ENCODE data around the gene OXNAD1.

DNA sequence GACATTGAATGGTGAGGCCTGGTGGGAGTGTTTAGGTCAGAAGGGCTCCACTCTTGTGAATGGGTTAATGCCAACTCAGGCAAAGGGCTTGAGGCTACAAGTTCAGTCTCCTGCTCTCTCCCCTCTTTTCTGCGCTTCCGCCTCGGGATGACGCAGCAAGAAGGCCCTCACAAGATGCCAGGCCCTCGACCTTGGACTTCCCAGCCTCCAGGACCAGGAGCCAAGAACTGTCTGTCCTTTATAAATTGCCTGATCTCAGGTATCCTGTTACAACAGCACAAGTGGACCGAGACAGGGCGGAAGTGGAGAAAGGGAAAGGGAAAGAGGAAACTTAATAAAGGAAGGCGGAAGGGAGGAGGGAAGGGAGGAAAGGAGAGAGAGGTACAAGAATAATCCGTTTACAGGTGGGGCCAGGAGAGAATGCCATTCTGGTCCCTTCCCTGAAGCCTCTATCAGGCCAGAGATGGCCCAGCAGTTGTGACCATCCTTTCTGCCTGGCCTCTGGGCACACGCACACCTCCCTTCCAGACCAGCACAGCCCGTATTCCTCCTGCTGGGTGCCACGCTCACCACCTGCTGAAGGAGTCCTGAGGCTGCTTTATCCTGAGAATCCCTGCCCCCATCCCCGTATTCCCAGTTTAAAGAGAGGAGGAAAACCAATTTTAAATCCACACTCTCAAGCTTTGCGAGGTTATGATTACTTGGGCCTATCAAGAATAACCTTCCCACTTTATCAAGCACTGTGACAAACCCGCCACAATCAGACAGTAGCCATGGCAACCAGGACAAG lies 64.2 kb downstream of the OXNAD1 start:
- no peak for TF ChIP-seq CTCF (IDR thresholded peaks at IDR 0.05)
- TF ChIP-seq EZH2 (IDR thresholded peaks at IDR 0.05), result no peak
